NCI-H82 treated with DMSO at 0.1 percent for 48 hours (cell line): Measurements from ENCODE around the gene FGF1.

Source experiments
- DNase-seq: peaks from one replicate; lab custom pipeline; 2025; ENCODE audit not compliant: unreplicated experiment; lab: John Stamatoyannopoulos, UW

FGF1 gene

DNA sequence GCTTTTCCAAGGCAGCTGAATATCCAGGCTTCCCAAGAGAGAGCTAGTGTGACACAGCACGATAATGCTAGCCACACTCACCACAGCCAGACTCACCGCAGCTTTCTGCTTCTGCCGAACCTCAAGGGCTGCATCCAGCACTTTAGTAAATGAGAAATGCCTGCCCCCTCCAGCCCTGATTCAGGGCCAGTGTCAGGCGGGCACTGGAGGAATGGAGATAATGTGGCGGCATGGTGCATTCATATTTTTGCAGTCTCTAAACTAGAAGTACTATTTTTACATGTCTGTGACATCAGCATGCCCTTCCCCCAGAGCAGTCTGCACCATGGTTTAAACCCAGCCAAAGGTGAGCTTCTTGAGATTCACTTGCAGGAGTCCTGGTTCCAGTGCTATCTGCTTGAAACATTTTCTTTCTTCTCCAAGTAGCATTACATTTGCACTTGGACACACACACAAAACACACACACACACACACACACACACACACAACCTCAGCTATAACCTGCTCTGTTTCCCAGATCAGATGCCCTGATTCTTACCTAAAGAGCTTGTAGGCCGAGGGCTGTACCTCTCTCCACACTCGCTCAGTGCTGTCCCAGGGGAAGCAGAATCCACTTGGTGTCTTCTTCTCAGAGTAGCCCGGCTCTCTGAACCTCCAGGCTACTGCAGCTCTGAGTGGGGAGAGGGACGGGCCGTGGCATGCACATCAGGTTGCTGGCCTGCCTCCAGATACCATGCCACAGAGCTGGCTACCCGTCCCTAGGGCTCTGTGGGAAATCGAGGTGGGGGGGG is at the start of gene FGF1:
FGF1 (minus strand) TSS at position 673 of the 792 bp plus-strand sequence. CDS start 71,963 bp downstream, outside the sequence.
- no peak for DNase-seq

DNA sequence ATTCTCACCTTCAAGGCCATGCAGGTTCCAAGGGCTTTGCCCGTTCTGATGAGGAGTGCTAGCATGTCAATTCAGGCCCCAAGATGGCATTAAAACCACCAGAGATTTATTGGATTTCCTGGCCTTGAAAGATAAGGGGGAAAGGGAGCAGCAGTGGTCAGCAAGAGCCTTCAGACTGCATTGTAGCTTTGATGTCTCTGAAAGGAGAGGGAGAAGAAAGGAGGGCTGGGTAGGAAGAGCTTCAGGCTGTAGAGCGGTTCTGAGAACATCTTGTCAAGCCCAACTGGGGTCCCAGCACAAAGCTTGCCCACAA is 41.8 kb upstream of the FGF1 start:
- no peak for DNase-seq

DNA sequence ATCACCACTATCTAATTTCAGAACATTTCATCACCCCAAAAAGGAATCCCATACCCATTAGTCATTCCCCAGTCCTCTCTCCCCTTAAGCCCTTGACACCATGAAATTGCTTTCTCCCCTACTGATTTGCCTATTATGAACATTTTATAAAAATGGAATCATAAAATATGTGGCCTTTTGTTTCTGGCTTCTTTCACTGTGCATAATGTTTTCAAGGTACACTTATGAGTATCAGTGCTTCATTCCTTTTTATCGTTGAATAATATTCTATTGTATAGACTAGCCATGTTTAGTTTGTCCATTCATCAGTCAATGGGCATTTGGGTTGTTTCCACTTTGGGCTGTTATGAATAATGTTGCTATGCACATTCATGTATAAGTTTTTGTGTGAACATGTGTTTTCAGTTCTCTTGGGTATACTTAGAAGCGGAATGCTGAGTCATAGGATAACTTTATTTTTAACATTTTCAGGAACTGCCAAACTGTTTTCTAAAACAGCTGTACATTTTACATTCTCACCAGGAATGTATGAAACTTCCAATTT is 40.4 kb upstream of the FGF1 start:
- DNase-seq = no peak

DNA sequence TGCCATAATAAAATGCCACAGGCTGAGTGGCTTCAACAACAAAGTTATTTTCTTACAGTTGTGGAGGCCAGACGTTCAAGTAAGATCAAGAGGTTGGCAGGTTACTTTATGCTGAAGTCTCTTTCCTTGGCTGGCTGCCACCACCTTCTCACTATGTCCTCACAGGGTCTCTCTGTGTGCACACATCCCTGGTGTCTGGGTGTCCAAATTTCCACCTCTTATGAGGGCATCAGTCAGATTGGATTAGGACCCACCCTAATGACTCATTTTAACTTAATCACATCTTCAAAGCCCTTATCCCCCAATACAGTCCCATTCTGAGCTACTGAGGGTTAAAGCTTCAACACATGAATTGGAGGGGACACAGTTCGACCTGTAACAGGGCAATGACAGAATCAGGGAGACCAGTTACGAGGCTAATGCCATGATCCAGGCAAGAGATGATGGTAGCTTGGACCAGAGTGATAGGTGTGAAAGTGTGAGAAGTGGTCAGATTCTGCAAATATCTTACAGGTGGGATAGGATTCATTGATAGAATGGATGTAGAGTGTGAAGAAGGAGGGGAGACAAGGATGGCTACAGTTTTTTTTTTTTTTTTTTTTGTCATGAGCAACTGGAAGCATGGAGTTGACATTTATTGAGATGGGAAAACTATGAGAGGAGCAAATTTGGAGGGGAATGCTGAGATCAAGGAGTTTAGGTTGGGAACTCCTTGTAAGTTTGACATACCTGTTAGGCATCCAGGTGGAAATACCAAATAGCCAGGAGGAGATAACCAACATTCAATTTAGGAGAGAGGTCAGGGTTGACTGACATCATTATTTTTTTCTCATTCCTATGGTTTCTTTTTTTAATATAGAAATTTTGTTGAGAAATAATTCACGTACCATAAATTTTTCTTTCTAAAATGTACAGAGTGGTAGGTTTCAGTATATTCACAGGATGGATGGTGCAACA is 39.6 kb upstream of the FGF1 start:
- no peak for DNase-seq

DNA sequence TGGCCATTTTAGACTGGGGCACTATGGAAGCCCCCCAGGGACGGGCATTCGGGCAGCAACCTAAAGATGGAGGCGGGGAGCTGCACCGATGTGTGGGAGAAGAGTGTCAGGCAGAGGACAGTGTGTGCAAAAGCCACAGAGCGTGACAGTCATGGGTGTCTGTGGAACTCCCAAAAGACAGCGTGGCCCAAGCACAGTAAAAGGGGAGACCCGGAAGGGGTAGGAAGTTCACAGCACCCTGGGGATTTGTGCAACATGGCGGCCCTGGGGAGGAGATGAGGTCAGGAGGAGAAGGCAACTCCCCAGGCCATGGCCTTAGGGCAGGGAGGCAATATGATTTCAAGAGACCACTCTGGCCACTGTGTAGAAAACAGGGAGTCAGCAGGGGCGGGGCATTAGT is 38.9 kb upstream of the FGF1 start:
- no peak for DNase-seq

DNA sequence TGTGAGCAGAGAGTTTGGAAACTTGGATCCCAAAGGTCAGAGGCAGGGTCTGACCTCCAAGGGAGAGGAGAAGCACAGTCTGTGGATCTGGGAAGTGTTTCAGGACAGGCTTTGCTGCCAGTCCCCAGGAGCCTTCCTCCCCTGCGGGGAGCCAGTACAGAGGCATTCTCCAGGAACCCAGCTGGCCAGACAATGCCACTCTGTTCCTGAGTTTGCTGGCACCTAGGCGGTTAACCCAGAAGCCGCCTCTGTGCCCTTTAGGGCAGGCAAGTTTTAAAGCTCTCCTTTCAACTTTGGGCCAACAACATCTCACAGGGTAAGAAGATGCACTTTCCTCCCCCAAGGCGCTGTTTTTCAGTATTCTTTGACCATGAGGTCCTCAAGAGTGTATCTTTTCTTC is 37.0 kb upstream of the FGF1 start:
- no peak for DNase-seq

DNA sequence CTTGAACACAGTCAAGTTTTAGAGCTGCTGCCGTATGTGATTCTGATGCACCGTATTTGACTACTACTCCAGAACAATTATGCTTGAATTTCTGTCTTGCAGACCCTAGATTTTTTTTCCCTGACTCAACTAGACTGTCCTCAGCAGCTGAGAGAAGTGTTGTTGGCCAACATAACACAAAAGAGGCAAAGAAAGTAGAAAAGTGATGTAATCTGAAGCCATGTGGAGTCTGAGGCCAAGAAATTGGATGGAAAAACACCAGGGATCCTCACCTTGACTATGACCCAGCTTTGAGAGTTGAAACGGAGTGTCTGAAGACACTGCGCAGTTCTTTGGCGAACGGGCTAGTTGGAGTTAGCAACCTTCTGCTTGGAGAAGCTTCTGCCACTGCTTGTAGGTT is 36.3 kb upstream of the FGF1 start:
- no peak for DNase-seq

DNA sequence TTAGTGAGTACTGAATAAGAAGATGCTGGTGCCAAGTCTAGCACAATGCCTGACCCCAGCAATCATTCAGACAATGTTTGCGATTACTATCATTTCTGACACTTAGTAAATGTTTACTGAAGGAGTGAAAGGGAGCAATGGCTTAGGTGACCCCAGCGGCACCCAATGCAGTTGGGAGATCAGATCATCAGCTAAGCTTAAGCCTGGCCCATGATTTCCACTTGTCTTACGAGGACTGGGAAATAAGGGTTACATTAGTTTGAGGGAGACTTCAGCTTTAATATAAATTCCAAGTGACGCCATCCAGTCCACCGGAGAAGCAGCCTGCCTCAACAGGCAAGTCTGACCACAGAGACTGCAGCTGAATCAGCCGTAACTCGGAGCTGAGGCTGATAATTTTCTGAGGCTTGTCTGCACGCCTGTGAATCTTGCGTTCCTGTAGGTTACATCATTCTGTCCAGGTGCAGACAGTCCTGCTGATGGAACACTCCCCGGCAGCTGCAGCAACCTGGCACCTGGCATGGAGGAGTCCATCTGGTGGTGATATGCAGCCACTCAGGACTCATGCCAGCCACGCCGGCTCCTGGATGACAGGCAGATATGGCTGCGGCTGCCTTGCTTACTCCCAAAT is 34.9 kb upstream of the FGF1 start:
- no peak for DNase-seq

DNA sequence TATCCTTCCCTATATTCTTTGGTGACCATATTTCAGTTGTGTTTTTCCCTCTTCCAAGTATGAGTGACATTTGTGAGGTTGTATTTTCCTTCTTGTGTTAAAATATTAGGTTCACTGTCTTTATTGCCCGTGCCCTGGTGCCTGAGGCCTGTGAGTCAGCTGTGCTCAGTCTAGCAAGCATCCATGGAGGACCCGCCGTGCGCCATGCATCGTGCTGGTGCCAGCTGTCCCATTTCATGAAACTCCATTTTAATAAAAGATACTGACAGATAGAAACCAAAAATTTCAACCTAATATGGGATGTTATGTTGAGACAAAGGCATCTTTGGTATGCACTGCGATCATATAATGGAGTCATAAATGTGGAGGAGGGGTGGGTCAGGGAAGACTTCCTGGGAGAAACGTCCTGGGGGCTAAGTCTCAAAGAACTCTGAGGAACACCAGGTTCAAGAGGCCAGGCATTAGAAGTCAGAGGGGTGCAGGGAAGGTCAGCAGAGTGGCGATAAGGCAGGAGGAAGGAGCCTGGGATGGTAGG is 34.0 kb upstream of the FGF1 start:
- DNase-seq = no peak

DNA sequence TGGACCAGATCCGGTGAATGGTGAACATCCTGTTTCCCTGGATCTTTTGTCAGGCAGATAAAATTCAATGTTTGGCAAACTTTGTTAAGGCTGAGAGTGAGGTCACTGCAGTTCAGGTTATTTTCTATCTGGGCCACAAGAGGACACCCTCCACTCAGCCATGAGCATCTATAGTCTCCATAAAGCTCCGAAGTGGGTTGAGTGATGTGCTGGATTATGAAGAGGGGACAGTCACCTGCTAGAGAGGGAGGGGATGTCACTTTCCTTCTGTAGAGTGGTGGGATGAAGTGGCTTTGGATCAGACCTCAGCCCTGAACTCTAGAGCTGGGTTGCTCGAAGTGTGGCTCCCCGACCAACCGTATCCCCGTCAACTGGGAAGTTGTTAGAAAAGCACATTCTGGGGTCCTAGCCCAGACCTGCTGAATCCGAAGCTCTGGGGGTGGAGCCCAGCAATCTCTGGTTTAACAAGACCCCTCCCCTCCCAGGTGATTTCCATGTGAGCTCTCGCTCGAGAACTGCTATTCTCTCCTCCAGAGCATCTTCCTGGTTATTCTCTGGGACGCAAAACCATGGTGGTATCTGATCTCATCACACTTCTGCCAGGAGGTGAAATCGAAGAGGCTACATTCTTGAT is 31.8 kb upstream of the FGF1 start:
- DNase-seq = no peak

DNA sequence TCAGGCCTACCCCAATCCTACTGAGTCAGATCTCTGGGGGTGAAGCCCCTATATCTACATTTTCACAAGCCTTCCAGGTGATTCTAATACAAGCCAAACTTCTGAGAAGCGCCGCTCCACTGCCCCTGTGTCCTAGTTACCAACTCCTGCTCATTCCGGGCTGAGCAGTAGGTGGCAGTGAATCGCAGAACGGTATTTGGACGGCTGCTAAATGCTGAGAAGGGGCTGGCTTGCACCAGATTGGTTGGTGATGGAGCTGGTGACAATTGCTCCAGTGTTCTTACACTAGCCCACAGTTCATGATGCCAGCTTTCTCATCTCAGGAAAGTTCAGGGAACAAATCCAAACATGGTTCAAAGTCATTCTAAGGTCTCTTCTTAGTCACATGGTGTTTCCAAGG is 31.1 kb upstream of the FGF1 start:
- DNase-seq = peak; percentile 41

DNA sequence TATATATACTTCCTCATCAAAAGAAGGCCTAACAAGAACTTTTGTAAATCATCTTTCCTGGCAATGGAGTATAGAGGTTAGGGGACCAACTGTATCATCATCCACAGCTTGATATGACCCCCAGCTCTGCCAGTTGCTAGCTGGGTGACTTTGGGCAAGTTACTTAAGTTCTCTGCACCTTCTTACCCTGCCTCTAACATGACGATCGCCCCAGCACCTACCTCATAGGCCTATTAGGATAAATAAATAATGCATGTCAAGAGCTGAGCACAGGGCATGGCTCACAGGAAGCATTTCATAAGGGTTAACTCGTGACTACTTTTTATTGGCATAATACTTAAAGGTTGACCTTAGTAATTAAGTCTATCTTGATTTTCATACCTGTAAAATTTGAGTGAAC is 29.4 kb upstream of the FGF1 start:
- no peak for DNase-seq

DNA sequence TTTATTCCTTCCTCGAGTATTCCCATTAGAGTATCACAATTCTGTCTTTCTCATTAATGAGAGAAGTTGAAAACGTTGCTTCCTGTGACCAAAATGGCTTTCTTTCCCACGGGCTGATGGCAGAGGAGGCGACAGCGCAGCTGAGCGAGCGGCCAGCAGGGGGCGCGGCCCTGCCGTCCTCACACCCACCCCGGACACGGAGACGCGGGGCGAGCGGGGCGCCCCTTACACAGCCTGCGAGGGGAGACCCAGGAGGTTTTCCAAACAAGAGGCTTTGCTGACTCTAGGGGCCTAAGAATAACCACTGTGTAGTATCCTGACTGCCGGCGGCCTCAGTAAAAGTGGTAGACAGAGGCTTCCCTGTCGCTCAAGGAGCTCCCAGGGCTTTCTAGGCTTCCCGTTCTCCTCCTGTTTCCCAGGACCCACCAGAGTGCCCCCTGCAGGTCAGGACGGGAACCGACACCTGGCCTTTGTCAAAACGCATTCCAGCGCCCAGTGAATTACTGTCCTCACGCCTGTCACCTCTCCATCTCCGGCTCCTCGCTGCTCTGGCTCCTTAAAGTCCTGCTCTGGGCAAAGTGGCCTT is 27.3 kb upstream of the FGF1 start:
- peak; percentile 67 for DNase-seq

DNA sequence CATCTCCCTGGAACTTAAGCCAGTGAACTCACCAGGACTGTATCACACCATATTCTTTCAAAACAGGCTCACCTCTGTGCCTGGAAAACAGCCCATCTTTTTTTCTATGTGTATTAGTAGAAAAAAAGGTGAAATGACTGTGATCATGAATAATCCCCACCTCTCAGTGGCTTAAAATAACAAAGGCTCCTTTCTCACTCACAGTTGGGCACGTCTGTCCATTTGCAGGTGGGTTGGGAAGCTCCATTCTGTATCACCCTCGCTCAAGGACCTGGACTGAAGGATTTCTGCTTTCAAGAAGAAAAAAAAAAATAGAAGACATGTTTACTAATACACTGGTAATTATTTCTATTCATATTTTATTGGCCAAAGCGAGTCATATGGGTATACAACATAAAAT is 17.3 kb upstream of the FGF1 start:
- DNase-seq = no peak

DNA sequence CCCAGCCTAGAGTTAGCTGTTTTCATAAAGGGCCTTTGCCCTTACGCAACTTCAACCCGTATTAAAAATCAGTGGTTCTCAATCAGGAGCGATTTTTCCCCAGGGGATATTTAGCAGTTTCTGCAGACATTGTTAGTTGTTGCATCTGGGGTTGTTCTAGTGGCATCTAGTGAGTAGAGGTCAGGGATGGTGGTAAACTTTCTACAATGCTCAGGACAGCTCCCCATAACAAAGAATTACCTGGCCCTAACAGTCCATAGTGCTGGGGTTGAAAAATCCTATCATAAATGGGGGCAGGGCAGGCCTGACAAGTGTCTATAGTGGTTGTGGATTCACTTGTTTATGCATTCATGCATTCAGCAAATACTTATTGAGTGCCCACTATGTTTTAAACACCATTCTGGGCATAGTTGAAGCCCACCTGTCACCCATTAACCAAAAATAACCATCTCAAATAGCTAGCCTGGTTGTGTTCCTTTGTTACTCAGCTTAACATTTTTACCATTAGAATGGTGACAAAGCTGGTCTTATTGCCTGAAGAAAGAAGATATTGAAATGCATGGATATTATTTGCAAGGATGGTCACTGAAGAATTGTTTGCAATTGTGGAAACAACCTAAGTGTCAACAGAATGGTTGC is 15.9 kb upstream of the FGF1 start:
- no peak for DNase-seq

DNA sequence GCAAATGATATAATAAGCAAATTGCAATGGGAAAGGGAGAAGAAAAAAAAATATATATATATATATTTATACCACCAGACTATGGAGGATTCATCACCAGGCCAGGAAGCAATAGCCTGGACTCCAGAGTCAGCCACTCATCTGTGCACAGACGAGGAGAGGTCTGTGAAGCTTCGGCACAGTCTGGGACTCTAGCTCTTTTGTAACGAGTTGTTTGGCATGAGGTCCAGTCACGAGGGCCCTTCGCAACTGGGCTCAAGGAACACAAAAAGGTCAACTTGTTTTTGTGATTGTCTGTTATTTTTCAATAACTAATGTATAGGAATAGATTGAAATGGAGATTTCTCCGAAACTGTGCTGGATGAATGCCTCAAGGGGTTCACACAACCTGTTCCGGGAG is 14.7 kb upstream of the FGF1 start:
- no peak for DNase-seq

DNA sequence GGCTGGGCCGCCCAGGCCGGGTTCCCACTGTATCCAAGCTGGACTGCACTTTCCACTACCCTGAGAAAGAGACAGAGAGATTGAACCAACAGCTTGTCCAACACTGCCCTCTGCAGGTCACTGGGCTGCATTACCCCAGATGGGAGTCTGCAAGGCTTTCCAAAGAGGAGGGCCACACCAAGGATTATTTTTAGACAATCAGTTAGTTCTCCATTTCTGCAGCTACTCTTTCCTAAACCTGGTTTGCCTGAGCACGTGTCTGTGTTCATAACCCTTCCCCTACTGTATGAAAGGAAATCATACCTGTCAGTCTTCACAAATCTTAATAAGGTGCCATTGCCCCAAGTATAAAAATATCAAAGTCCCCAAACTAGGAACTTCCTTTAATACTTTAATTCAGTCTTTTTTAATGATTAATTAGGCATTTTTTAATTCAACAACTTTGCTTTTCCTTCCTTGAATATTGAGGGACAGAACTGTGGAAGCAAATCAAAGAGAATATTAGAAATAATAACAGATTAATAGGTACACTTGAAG is 13.4 kb upstream of the FGF1 start:
- DNase-seq = peak; percentile 46

DNA sequence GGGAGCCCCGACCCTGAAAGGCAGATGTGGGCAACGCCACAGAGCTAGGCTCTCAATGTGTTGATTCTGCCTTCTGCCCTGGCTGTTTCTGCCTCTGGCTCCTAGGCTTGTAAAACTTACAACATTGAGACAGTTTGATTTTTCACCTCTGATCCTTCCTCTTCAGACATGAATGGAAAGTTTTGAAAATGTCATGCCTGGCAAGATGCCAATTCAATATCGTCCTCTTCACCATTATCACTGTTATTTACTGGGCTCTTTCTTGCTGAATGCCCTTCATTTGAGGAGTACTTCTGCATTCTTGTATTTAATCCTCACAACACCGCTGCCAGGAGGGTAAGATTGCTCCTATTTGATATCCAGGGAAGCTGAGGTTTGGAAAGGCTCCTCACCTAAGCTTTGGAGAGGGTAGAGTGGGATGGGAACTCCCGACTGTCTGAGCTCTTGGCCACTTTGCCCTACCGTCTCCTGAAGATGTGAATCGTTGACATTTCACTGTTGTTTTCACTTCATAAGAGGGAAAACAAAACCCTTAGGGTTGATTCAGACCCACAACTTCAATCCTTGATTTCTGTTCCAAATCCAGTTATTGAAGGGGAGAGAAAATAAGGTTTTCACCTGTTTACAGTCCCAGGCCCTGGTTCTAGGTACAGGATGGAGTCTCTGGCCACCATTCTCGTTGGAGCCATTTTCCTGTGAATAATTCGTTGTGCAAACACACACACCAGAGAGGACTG is 12.7 kb upstream of the FGF1 start:
- DNase-seq = no peak
